Measurements from ENCODE around the gene NBEA. TPM values are rescaled to one million over a fixed set of nuclear protein-coding genes. Genes with fewer than 3 reads are reported as not detected.

NBEA gene
- polyA plus RNA-seq, 2 of the 4 experiments (the other 2 are of a cell fraction), result 3.5 to 11.8 TPM

- H3K4me3 ChIP-seq, result no peak overlapping the region
- no peaks in the 10 kb centered on the region for H3K9me3 ChIP-seq
- 0 out of 3 replicates have a peak, but pooled peaks cover 1% of the 10 kb centered on the region for H3K4me1 ChIP-seq
- FAIRE-seq (no peak), DNase-seq (ENCODE audit: low read depth in 1 of 2, low spot score in 1 of 2) (no peak), ATAC-seq (no peak)
- WGBS (ENCODE audit: missing lambda C conversion rate), result 86% methylated on average over 3 of the region's 3 CpGs
- H3K27ac ChIP-seq, result no peak overlapping the region
- ChIA-PET POLR2A (no interaction called here), CTCF (no interaction called here)
- TF ChIP-seq NFE2L2 (conservative IDR thresholded peaks at IDR 0.05; ENCODE audit: low read length), result no peak
- no peak for TF ChIP-seq SREBF2 (IDR thresholded peaks at IDR 0.05)
- no peak for TF ChIP-seq JUN (IDR thresholded peaks at IDR 0.05)
- no peak for TF ChIP-seq PBX3 (IDR thresholded peaks at IDR 0.05)
- TF ChIP-seq NR3C1 (IDR thresholded peaks at IDR 0.05), result no peak
- no peak for TF ChIP-seq FOSB (CRISPR knock-in tag; IDR thresholded peaks at IDR 0.05)
- no peak for TF ChIP-seq SMC3 (IDR thresholded peaks at IDR 0.05)
- TF ChIP-seq ZSCAN20 (CRISPR knock-in tag; IDR thresholded peaks at IDR 0.05), result no peak
- no peak for TF ChIP-seq HES2 (IDR thresholded peaks at IDR 0.05)
- H3K4me2 ChIP-seq, result no peak overlapping the region
Observed at GRCh38 chr13:35567406-35567980, 625.4 kb downstream of the NBEA start.

GRCh38 chr13:35573639-35574038 is 631.6 kb downstream of the NBEA start:
- Histone ChIP-seq H3K4me1 (0 out of 3 replicates have a peak, but pooled peaks cover 8% of the 10 kb centered on the region), H3K4me2 (no peak overlapping the region), H3K9me3 (no peaks in the 10 kb centered on the region), H3K27ac (no peak overlapping the region), H3K4me3 (no peak overlapping the region)
- ATAC-seq, result no peak
- no peak for DNase-seq (ENCODE audit: low read depth in 1 of 2, low spot score in 1 of 2)
- ChIA-PET CTCF (no interaction called here), POLR2A (no interaction called here)
- no peak for FAIRE-seq
- TF ChIP-seq TP53 (CRISPR knock-in tag; IDR thresholded peaks at IDR 0.05) (no peak), ZSCAN20 (CRISPR knock-in tag; IDR thresholded peaks at IDR 0.05) (no peak), RNF2 (IDR thresholded peaks at IDR 0.05; ENCODE audit: borderline replicate concordance, low read depth) (no peak), RCOR1 (IDR thresholded peaks at IDR 0.05; ENCODE audit: low read depth, low read length) (no peak), MAX (IDR thresholded peaks at IDR 0.05) (no peak), HMGXB4 (CRISPR knock-in tag; IDR thresholded peaks at IDR 0.05; ENCODE audit: borderline replicate concordance) (no peak), MAFK (IDR thresholded peaks at IDR 0.05; ENCODE audit: partially characterized antibody) (no peak), GATA3 (IDR thresholded peaks at IDR 0.05; ENCODE audit: borderline replicate concordance) (no peak), HES2 (IDR thresholded peaks at IDR 0.05) (no peak)

GRCh38 chr13:35592457-35592856 is 650.4 kb downstream of the NBEA start:
- no peak for ATAC-seq
- POLR2A ChIA-PET, result no interaction called here
- 70% methylated on average over 4 of the region's 4 CpGs for WGBS (ENCODE audit: missing lambda C conversion rate)
- H3K27ac ChIP-seq, result no peak overlapping the region
- DNase-seq (ENCODE audit: low read depth in 1 of 2, low spot score in 1 of 2), result no peak
- CTCF ChIA-PET, result no interaction called here
- H3K4me2 ChIP-seq, result no peak overlapping the region
- H3K4me1 ChIP-seq, result no peaks in the 10 kb centered on the region
- no peak for TF ChIP-seq ZSCAN20 (CRISPR knock-in tag; IDR thresholded peaks at IDR 0.05)
- TF ChIP-seq CHD2 (IDR thresholded peaks at IDR 0.05; ENCODE audit: low read length, partially characterized antibody), result no peak
- no peak for TF ChIP-seq CEBPB (IDR thresholded peaks at IDR 0.05)
- no peak for TF ChIP-seq HES2 (IDR thresholded peaks at IDR 0.05)
- TF ChIP-seq TFCP2L1 (CRISPR knock-in tag; IDR thresholded peaks at IDR 0.05), result no peak
- TF ChIP-seq CTCF (IDR thresholded peaks at IDR 0.05), result no peak
- TF ChIP-seq BHLHE40 (IDR thresholded peaks at IDR 0.05; ENCODE audit: low read depth, low read length), result no peak
- TF ChIP-seq KDM5A (IDR thresholded peaks at IDR 0.05), result no peak
- no peak for TF ChIP-seq HMGXB4 (CRISPR knock-in tag; IDR thresholded peaks at IDR 0.05; ENCODE audit: borderline replicate concordance)
- no peak for TF ChIP-seq PHF8 (IDR thresholded peaks at IDR 0.05; ENCODE audit: borderline replicate concordance, low read depth)
- TF ChIP-seq FOSL2 (IDR thresholded peaks at IDR 0.05), result no peak
- TF ChIP-seq FOSL2 (CRISPR knock-in tag; IDR thresholded peaks at IDR 0.05), result no peak
- TF ChIP-seq NFE2L2 (conservative IDR thresholded peaks at IDR 0.05; ENCODE audit: low read length), result no peak
- TF ChIP-seq FOSB (CRISPR knock-in tag; IDR thresholded peaks at IDR 0.05), result no peak
- TF ChIP-seq HOXB13 (CRISPR knock-in tag; IDR thresholded peaks at IDR 0.05; ENCODE audit: low read depth), result no peak
- FAIRE-seq, result no peak
- H3K4me3 ChIP-seq, result no peak overlapping the region
- no peaks in the 10 kb centered on the region for H3K9me3 ChIP-seq

Measured in A549 (cell line).